OCI-LY1 (cell line): ENCODE results near the gene PAPPA.

ENCODE experiments used
- CTCF ChIP-seq: fragments of 200-600 bp; sonication (generic), shearing (Covaris generic); IDR thresholded peaks from 2 replicates; pipeline ENCODE4 v1.5.1; 2017; ENCODE audit warnings: mild to moderate bottlenecking, antibody characterized with exemption, low read length, moderate library complexity, mixed read lengths
- EZH2 ChIP-seq: fragments of 200-600 bp; sonication (generic), shearing (Covaris generic); IDR thresholded peaks from 2 replicates; pipeline ENCODE4 v1.8.0; 2017; ENCODE audit warnings: borderline replicate concordance, mixed run types, mild to moderate bottlenecking, antibody characterized with exemption, low read length, moderate library complexity, mixed read lengths

GRCh38 chr9:116372081-116372673 is 218.6 kb downstream of the PAPPA start:
- no peak for TF ChIP-seq CTCF
- no peak for TF ChIP-seq EZH2
